HCT116 (cell line): ENCODE measurements around the gene CERK.

ENCODE experiments used
- EZH2 ChIP-seq: fragments of 200-600 bp; sonication (generic); IDR thresholded peaks from 2 replicates; pipeline ENCODE4 v1.6.1; 2017; ENCODE audit warnings: antibody characterized with exemption, mixed run types
- POLR2AphosphoS5 ChIP-seq: IDR thresholded peaks from 2 replicates; pipeline ENCODE4 v1.6.1; 2011; ENCODE audit warnings: mild to moderate bottlenecking, low read depth, low read length, moderate library complexity
- SP1 ChIP-seq: IDR thresholded peaks from 2 replicates; pipeline ENCODE4 v1.6.1; 2012; ENCODE audit warnings: low read depth
- TF ChIP-seq, protein P1 (sequence below), 3 experiments: fragments of 200-600 bp in 1 of 3; sonication (generic) in 1 of 3; IDR thresholded peaks in 2 of 3; conservative IDR thresholded peaks in 1 of 3; 2 replicates each; pipeline ENCODE4 v1.5.1; 2012 to 2017; ENCODE audit warnings: low read depth in 2 of 3, low read length in 2 of 3, antibody characterized with exemption in 1 of 3, borderline replicate concordance in 1 of 3, control low read depth in 1 of 3, mild to moderate bottlenecking in 1 of 3, mixed read lengths in 1 of 3, mixed run types in 1 of 3, moderate library complexity in 1 of 3; ENCODE audit not compliant: insufficient read depth in 1 of 3
- TF ChIP-seq, protein P2 (sequence below): IDR thresholded peaks from 2 replicates; pipeline ENCODE4 v1.6.1; 2012; ENCODE audit warnings: low read depth
- TF ChIP-seq, protein P3 (sequence below): IDR thresholded peaks from 2 replicates; pipeline ENCODE4 v1.6.1; 2012

DNA sequence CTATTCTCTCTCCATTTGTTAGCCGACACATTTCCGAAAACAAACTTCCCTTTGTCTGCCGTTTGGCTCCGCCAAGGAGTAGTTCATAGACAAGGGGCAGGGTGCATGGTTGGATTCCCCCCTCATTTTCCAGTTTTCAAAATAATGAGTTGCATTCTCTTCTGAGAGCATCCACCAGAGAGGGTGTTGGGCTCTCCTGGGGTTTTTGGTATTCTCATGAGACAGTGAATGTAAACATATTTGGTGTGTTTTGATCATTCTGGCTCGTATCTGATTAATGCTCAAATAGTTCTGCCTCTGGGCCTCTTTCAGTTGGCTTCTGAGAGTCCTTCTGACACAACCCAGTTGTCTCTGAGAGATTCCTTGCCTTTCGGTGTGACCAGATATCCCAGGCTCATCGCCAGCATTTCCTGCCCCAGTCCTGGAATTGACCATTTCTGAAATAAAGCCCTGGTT, 96.2 kb downstream of the CERK start:
- TF ChIP-seq, protein P1, sequence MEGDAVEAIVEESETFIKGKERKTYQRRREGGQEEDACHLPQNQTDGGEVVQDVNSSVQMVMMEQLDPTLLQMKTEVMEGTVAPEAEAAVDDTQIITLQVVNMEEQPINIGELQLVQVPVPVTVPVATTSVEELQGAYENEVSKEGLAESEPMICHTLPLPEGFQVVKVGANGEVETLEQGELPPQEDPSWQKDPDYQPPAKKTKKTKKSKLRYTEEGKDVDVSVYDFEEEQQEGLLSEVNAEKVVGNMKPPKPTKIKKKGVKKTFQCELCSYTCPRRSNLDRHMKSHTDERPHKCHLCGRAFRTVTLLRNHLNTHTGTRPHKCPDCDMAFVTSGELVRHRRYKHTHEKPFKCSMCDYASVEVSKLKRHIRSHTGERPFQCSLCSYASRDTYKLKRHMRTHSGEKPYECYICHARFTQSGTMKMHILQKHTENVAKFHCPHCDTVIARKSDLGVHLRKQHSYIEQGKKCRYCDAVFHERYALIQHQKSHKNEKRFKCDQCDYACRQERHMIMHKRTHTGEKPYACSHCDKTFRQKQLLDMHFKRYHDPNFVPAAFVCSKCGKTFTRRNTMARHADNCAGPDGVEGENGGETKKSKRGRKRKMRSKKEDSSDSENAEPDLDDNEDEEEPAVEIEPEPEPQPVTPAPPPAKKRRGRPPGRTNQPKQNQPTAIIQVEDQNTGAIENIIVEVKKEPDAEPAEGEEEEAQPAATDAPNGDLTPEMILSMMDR (IDR thresholded peaks at IDR 0.05 in 2 of 3, conservative IDR thresholded peaks at IDR 0.05 in 1 of 3; ENCODE audit: borderline replicate concordance in 1 of 3, insufficient read depth in 1 of 3, low read depth in 2 of 3, low read length in 2 of 3), result no peak
- no peak for TF ChIP-seq EZH2
- no peak for TF ChIP-seq POLR2AphosphoS5
- TF ChIP-seq, protein P2, sequence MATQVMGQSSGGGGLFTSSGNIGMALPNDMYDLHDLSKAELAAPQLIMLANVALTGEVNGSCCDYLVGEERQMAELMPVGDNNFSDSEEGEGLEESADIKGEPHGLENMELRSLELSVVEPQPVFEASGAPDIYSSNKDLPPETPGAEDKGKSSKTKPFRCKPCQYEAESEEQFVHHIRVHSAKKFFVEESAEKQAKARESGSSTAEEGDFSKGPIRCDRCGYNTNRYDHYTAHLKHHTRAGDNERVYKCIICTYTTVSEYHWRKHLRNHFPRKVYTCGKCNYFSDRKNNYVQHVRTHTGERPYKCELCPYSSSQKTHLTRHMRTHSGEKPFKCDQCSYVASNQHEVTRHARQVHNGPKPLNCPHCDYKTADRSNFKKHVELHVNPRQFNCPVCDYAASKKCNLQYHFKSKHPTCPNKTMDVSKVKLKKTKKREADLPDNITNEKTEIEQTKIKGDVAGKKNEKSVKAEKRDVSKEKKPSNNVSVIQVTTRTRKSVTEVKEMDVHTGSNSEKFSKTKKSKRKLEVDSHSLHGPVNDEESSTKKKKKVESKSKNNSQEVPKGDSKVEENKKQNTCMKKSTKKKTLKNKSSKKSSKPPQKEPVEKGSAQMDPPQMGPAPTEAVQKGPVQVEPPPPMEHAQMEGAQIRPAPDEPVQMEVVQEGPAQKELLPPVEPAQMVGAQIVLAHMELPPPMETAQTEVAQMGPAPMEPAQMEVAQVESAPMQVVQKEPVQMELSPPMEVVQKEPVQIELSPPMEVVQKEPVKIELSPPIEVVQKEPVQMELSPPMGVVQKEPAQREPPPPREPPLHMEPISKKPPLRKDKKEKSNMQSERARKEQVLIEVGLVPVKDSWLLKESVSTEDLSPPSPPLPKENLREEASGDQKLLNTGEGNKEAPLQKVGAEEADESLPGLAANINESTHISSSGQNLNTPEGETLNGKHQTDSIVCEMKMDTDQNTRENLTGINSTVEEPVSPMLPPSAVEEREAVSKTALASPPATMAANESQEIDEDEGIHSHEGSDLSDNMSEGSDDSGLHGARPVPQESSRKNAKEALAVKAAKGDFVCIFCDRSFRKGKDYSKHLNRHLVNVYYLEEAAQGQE, result no peak
- TF ChIP-seq, protein P3, sequence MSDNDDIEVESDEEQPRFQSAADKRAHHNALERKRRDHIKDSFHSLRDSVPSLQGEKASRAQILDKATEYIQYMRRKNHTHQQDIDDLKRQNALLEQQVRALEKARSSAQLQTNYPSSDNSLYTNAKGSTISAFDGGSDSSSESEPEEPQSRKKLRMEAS, result no peak
- no peak for TF ChIP-seq SP1
